Retinal pigment epithelial cell (primary cell): ENCODE data around the gene CCDC93.
A peak's percentile ranks its signal among the peaks of the same experiment; 100 is the strongest.
"Not testable (repeated sequence)": the region's sequence is repeated elsewhere in the genome, so short reads cannot be mapped to it uniquely, and the experiment has no call there.

Source experiments
- DNase-seq: peaks from one replicate; pipeline ENCODE4 v3.0.0-alpha.2; 2010; ENCODE audit warnings: low read depth
- H3K4me3 ChIP-seq: 2 replicates; pipeline ENCODE4 v1.5.1; 2011; ENCODE audit warnings: mild to moderate bottlenecking, low read length, control low read depth, moderate library complexity
- CTCF ChIP-seq: conservative IDR thresholded peaks from 2 replicates; pipeline ENCODE4 v1.5.1; 2011; ENCODE audit warnings: low read depth, low read length, control low read depth, inconsistent platforms

Gene CCDC93

GRCh38 chr2:118031566-118031965 lies 17.7 kb upstream of the CCDC93 start:
- no peak overlapping the region for H3K4me3 ChIP-seq
- TF ChIP-seq CTCF = no peak
- DNase-seq = no peak

GRCh38 chr2:118029025-118029424 lies 15.2 kb upstream of the CCDC93 start:
- no peak for DNase-seq
- no peak for TF ChIP-seq CTCF
- H3K4me3 ChIP-seq = no peak overlapping the region

GRCh38 chr2:118021356-118021755 lies 7.5 kb upstream of the CCDC93 start:
- TF ChIP-seq CTCF = no peak
- H3K4me3 ChIP-seq = no peak overlapping the region
- no peak for DNase-seq

GRCh38 chr2:118019821-118020220 lies 6.0 kb upstream of the CCDC93 start:
- TF ChIP-seq CTCF = no peak
- no peak for DNase-seq
- no peak overlapping the region for H3K4me3 ChIP-seq

GRCh38 chr2:118016911-118017310 lies 3.0 kb upstream of the CCDC93 start:
- TF ChIP-seq CTCF = no peak
- DNase-seq = no peak
- H3K4me3 ChIP-seq = no peak overlapping the region

GRCh38 chr2:118015761-118016160 lies 1.9 kb upstream of the CCDC93 start:
- H3K4me3 ChIP-seq, DNase-seq: not testable (repeated sequence)

- TF ChIP-seq CTCF = no peak
- peak overlapping the region; percentile 94 for H3K4me3 ChIP-seq
- no peak for DNase-seq
Measured at GRCh38 chr2:118014492-118014824, 588 bp upstream of the CCDC93 start.

- H3K4me3 ChIP-seq = peak overlapping the region; percentile 94
- DNase-seq = no peak
- TF ChIP-seq CTCF = peak; percentile 26
Measured at GRCh38 chr2:118013221-118013723, 598 bp downstream of the CCDC93 start.
